Neuronal stem cell (in vitro differentiated cells): ENCODE data around the gene ATP11C. TPM values are rescaled to one million over a fixed set of nuclear protein-coding genes. Genes with fewer than 3 reads are reported as not detected.

Experiments
- small RNA-seq: library from polyadenylated mRNA; stranded (forward); fragments of <200 nt; extraction: miRNeasy Mini kit (QIAGEN cat#:217004); gene quantifications from one replicate; pipeline ENCODE3, GENCODE V24; 2013; ENCODE audit not compliant: insufficient read depth

Gene ATP11C

Small RNAs within 50 kb of the gene (small RNA-seq; reads per million reads assigned to genes)
- gene MIR505 (382 reads per million, percentile 98 among the genes with 10 or more reads in this experiment), gene RF00425 (not detected), gene RF01210 (not detected), gene RNU6ATAC23P (not detected)
